Cerebellar nuclear complex (tissue), 1 donor: Measurements from ENCODE around the gene FIGLA.

Source experiments
- DNase-seq, 2 experiments: peaks; one replicate each; lab custom pipeline; 2025; lab: John Stamatoyannopoulos, UW

Gene FIGLA

GRCh38 chr2:70775141-70775540, 15.3 kb downstream of the FIGLA start:
- DNase-seq, result no peak

- no peak for DNase-seq
Measured at GRCh38 chr2:70772486-70773155, 17.8 kb downstream of the FIGLA start.

- DNase-seq, result no peak
Measured at GRCh38 chr2:70771446-70771845, 19.0 kb downstream of the FIGLA start.

GRCh38 chr2:70769450-70769849, 21.0 kb downstream of the FIGLA start:
- no peak for DNase-seq

- no peak for DNase-seq
Measured at GRCh38 chr2:70768590-70769085, 21.8 kb downstream of the FIGLA start.

- peak in 1 of 2 experiments; percentile 46 for DNase-seq
Measured at GRCh38 chr2:70767699-70768589, 22.5 kb downstream of the FIGLA start, which contains the start of gene ADD2. ADD2 (minus strand) TSS chr2:70768200; CDS start chr2:70706408, 61,792 bp downstream.

- peak in 1 of 2 experiments; percentile 58 for DNase-seq
Measured at GRCh38 chr2:70767079-70767698, 23.3 kb downstream of the FIGLA start.

GRCh38 chr2:70766357-70767078, 23.9 kb downstream of the FIGLA start:
- DNase-seq, result no peak

GRCh38 chr2:70765507-70765906, 24.9 kb downstream of the FIGLA start:
- no peak for DNase-seq

- no peak for DNase-seq
Measured at GRCh38 chr2:70759446-70759845, 31.0 kb downstream of the FIGLA start.

- DNase-seq, result no peak
Measured at GRCh38 chr2:70757966-70758365, 32.5 kb downstream of the FIGLA start.

- DNase-seq, result no peak
Measured at GRCh38 chr2:70757360-70757759, 33.1 kb downstream of the FIGLA start.

GRCh38 chr2:70756128-70756527, 34.3 kb downstream of the FIGLA start:
- DNase-seq, result no peak

- no peak for DNase-seq
Measured at GRCh38 chr2:70753902-70754301, 36.5 kb downstream of the FIGLA start.

GRCh38 chr2:70753031-70753430, 37.4 kb downstream of the FIGLA start:
- DNase-seq, result no peak

GRCh38 chr2:70752396-70752795, 38.0 kb downstream of the FIGLA start:
- DNase-seq, result no peak

GRCh38 chr2:70751881-70752280, 38.6 kb downstream of the FIGLA start:
- no peak for DNase-seq

- no peak for DNase-seq
Measured at GRCh38 chr2:70750320-70750719, 40.1 kb downstream of the FIGLA start.

- DNase-seq, result no peak
Measured at GRCh38 chr2:70748002-70748784, 42.2 kb downstream of the FIGLA start.

- no peak for DNase-seq
Measured at GRCh38 chr2:70747284-70747683, 43.2 kb downstream of the FIGLA start.
